ENCODE data around the gene CDK3. TPM values are rescaled to one million over a fixed set of nuclear protein-coding genes. Genes with fewer than 3 reads are reported as not detected.
"Not testable (repeated sequence)": the region's sequence is repeated elsewhere in the genome, so short reads cannot be mapped to it uniquely, and the experiment has no call there.

CDK3 gene
- polyA plus RNA-seq (ENCODE audit: insufficient read length), result 19.0 TPM
- long read RNA-seq, donor 1, partial matches to known transcripts, result 0 of 2 reads
- long read RNA-seq, donor 1, other reads (novel, unspliced or antisense), result 0 of 2 reads
- long read RNA-seq, donor 2, partial matches to known transcripts, result 0 of 3 reads
- long read RNA-seq, donor 2, other reads (novel, unspliced or antisense), result 0 of 3 reads
- long read RNA-seq, donor 3, partial matches to known transcripts, result 0 of 1 reads
- long read RNA-seq, donor 3, other reads (novel, unspliced or antisense), result 0 of 1 reads
- long read RNA-seq, donor 4, result 0 reads
- long read RNA-seq, donor 5, result 0 reads
- long read RNA-seq, donor 6, partial matches to known transcripts, result 0 of 2 reads
- long read RNA-seq, donor 6, other reads (novel, unspliced or antisense), result 0 of 2 reads
- long read RNA-seq, donor 7, partial matches to known transcripts, result 0 of 2 reads
- long read RNA-seq, donor 7, other reads (novel, unspliced or antisense), result 0 of 2 reads
- long read RNA-seq, donor 8, partial matches to known transcripts, result 0 of 2 reads
- long read RNA-seq, donor 8, other reads (novel, unspliced or antisense), result 0 of 2 reads

DNA sequence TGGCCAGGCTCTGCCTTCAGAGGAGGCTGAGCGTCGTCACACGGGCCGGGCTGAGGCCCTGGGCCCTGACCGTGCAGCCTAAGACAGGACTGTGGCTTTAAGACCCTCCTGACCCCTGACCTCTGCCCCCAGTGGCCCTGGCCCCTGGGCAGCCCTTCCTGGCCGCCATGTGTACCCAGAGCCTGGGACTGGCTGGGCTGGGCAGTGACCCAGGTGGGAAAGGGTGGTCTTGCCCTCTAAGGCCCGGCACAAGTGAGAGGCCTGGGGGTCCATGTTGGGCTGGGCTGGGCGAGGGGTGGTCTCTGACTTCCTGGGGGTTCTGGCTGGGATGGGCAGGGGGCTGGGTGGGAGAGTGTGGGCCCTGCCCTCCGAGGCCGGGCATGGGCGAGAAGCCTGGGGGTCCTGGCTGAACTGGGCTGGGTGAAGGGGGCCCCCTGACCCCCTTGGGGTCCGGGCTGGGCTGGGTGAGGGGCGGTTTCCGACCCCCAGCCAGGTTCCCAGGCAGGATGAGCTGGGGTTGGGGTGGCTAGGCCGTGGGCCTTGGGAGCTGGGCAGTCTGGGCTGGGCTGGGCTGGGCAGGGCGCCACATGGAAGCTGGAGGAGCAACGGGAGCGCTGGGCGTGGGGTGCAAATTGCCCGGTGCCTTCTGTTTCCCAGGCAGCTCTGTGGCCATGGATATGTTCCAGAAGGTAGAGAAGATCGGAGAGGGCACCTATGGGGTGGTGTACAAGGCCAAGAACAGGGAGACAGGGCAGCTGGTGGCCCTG lies at the start of gene CDK3:
CDK3 (plus strand) TSS at position 101 of the 767 bp plus-strand sequence; CDS start at position 672, 571 bp downstream.
- no peak for DNase-seq

DNA sequence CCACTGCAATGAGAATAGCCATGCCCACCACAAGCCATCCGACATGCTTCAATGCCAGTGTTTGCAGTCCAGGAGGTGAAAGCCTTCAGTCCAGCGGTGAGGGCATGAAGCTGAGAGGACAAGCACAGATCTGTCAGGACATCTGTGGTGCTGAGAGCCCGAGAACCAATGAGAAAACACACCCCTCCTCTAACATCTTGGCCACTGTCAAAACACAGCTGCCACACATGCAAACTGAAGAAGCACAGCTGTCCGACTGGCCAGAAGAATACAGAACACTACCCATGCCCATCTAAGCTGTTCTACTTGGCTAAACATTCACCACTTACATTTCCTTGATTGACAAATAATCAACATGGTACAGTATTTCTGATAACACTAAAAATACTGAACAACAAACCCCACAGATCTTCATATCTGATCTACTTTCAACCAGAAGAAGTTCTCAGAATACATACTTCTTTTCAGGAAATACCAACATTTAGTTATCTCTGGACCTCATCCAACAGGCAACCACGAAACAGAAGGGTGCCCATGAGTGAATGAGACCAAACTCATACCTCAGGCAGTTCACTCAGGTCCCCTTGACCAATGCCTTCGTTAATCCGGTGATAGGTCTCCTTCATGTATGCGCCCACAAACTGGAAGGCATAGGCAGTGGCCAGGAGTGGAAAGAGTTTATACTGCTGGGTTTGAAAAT lies 49.6 kb upstream of the CDK3 start:
- DNase-seq, result no peak

DNA sequence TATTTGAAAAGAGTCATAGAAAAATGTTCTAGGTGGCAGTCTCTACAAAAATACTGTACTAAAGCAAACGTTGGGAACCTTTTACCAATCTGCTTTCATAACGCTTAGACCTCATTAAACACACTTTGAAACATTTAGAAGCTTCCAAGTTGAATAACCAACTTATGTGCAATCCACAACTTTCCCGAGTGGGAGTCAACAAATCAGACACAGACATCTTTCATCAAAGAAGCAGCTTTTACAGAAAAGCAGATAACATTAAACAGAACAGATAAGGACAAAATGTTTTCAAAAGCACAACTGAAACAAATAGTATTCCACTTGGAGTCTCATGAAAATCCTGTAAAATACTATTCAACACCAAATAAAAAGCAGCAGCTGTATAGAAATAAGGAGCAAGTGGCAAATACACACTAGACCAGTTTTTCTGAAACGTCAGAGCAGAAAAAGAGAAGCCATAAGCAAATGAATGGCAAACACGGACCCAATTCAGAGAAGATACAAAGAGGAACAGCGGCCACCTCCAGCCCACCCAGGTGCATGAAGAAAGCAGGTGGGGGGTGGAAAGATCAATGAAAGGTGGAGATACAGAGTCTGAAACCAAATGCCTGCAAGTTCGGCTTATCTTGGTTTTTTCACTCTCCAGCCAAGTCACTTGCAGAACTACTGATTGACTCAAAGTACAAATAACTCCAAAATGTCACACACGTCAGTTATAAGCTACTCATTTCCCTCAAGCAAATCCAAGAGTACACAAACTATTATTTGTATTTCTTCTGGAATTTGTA lies 41.4 kb upstream of the CDK3 start:
- DNase-seq, result no peak

DNA sequence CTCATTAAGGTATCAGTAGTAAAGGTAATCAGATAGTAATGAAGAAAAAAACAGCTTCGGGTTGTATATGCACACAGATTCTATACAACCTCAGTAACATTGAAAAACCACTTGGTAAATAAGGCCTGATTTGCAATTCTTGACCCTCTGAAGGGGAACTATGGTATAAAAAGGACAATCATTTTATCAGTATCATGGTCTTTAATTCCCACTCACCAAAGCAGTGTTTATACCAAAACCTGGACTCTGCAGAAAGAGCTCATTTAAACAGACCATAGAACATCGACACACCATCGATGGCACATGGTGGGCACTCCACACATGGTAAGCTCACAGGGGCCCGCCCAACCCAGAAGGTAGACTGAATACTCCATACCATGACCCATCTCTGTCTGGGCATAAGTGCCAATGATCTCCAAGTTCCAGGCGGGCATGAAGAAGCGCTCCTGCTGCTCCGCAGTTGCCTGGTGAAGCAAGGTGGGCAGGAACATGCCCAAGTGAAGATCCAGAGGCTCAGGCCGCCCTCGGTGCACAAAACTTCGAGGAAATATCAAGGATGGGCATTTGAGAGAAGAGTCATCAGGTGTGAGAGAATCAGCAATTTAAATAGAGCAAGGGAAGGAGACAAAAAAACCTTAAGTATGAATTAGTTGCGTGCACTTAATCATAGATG lies 40.7 kb upstream of the CDK3 start:
- DNase-seq, result no peak

DNA sequence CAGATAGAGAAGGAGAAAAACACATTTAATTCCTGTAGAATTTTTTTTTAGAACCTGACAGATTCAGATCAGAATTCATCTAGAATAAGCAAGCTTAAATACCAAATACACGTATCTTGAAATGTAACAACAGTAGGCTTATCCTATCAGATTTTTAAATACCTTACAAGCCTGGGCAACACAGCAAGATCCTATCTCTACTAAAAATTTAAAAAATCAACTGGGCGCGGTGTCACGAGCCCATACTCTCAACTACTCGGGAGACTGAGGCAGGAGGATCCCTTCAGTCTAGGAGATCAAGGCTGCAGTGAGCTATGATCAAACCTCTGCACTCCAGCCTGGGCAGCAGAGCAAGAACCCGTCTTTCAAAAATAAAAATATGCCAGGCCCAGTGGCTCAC lies 35.2 kb upstream of the CDK3 start:
- no peak for DNase-seq

GRCh38 chr17:75969044-75969443 lies 31.6 kb upstream of the CDK3 start:
- not testable (repeated sequence) for DNase-seq

GRCh38 chr17:75970011-75970523 lies 30.6 kb upstream of the CDK3 start:
- DNase-seq, result no peak

GRCh38 chr17:75970626-75971025 lies 30.0 kb upstream of the CDK3 start:
- no peak for DNase-seq

DNA sequence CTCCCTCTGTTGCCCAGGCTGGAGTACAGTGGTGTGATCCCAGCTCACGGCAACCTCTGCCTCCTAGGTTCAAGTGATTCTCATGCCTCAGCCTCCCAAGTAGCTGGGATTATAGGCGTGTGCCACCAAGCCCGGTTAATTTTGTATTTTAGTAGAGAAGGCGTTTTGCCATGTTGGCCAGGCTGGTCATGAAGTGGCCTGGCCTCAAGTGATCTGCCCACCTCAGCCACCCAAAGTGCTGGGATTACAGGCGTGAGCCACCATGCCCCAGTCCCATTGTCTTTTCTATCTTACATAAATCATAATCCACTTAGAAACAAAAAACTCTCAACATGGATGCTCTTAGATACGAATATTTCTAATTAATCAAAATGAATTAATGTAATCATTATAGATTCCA lies 25.5 kb upstream of the CDK3 start:
- DNase-seq, result not testable (repeated sequence)

DNA sequence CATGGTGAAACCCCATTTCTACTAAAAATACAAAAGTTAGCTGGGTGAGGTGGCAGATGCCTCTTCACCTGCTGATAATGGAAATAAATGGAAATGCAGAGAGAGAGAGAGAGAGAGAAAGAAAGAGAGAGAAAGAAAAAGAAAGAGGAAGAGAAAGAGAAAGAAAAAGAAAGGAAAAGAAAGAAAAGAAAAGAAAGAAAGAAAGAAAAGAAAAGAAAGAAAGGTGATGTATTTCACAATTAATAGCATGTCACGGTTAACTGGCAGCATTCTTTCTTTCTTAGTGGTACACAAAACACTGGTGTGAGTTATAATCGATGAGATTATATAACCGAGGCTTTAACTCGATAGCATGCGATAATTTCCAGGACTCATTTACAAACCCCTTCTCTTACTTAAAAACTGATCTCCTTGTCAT lies 24.9 kb upstream of the CDK3 start:
- no peak for DNase-seq

GRCh38 chr17:75976175-75976848 lies 24.3 kb upstream of the CDK3 start:
- no peak for DNase-seq

DNA sequence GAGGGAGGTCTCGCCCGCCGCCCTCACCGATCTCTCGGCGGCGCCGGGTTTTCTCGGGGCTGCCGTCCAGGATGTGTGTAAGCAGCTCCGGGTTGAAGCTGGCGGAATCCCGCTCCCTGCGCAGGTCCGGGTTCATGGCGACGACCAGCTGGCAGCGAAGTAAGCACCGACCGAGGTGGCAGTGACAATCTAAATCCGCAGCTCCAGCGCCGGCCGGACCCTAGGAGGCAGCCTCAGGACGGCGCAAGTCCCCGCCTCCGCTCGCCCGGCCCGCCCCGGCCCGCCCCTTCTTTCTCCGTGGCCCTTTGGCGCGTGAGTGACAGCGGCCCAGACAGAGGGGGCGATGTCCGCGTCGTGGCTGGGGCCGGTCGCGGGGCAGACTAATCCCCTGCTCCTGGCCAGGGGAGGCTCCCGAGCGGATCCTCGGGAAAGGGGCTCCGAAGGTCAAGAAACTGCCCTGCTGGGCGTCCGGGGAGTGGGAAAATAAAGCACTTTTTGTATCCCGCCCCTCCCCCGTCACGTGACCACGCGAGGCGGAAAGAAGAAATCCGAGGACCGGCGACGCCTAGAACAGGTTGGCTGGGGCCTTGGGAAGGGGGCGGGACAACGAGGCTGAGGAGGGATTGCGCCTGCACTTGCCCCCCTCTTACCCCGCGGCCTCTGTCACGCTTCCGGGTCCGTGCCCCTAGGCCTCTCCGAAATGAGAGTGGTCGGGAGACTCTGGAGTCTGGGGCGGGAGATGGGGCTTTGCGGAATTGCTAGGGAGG lies 21.5 kb upstream of the CDK3 start, which contains the start of the genes ACOX1 and TEN1:
ACOX1 (minus strand) TSS at position 229 of the 767 bp plus-strand sequence; CDS start at position 136, 93 bp downstream.
TEN1 (plus strand) TSS at position 303 of the 767 bp plus-strand sequence. CDS start 6,953 bp downstream, outside the sequence.
- peak; percentile 97 for DNase-seq

DNA sequence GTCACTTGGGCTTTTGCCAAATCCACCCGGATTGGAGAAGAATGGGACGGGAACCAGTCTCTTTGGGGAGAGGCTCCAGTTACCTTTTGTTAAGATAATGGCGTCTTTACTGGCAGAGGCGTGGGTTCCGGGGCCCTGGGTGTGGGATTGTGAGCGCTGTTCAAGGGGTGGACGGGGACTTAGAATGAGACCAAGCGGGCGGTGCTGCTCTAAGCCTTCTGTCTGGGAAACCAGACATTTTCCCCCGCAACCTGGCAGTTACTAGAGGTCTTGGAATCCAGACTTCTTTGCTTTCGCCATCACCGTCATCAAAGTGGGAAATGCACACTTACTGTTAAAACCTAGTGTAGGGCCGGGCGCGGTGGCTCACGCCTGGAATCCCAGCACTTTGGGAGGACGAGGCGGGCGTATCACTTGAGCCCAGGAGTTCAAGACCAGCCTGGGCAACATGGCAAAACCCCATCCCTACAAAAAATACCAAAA lies 20.9 kb upstream of the CDK3 start:
- no peak for DNase-seq

- DNase-seq, result no peak
Measured at GRCh38 chr17:75980188-75981018, 20.3 kb upstream of the CDK3 start.

GRCh38 chr17:75981019-75981615 lies 19.5 kb upstream of the CDK3 start:
- DNase-seq, result no peak

DNA sequence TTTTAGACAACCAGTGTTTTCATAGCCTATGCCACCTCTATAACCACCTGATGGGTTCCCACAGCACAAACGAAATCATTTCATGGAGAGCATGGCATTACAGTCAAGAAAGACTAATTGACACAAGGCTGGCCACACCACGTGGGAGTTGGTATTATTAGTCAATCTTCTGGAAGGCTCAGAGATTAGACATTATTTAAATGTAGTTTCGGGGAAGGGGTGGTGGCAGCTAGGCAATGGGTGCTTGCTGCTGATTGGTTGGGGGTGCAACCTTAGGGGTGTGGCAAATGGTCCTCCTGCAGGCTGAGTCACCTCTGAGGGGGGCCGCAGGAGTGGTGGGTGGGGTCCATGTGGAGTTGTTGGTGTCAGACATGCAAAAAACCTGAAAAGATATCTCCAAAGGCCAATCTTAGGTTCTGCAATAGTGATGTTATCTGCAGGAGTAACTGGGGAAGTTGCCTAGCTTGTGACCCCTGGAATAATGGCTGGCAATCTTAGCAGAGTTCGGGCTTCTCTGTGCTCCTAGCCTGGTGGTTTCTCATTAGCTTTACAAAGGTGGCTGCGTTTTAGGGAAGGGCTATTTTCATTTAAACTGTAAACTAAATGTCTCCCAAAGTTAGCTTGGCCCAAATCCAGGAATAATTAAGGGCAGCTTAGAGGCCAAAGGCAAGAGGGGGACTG lies 17.0 kb upstream of the CDK3 start:
- no peak for DNase-seq

- no peak for DNase-seq
Measured at GRCh38 chr17:75985986-75986385, 14.7 kb upstream of the CDK3 start.

All from left kidney (tissue), 8 donors.